H1 (cell line): ENCODE measurements around the gene KLHL35. TPM values are rescaled to one million over a fixed set of nuclear protein-coding genes. Genes with fewer than 3 reads are reported as not detected.

Experiments
- GTF2F1 ChIP-seq: IDR thresholded peaks from 2 replicates; pipeline ENCODE4 v1.6.1; 2012; ENCODE audit warnings: low read depth, low read length, improper control_type of control experiment, borderline replicate concordance
- KDM4A ChIP-seq: IDR thresholded peaks from one replicate; pipeline ENCODE4 v1.7.1; 2012; ENCODE audit warnings: low read depth, mild to moderate bottlenecking, moderate library complexity, low read length, inconsistent platforms; ENCODE audit not compliant: severe bottlenecking
- RBBP5 ChIP-seq: IDR thresholded peaks from 2 replicates; pipeline ENCODE4 v1.7.1; 2012; ENCODE audit warnings: low read depth, mild to moderate bottlenecking, inconsistent platforms, low read length, moderate library complexity, borderline replicate concordance
- polyA plus RNA-seq, 7 experiments: library from polyadenylated mRNA; depleted of rRNA in 3 of 7; stranded (reverse) in 5 of 7; unstranded in 2 of 7; fragments of >200 nt in 5 of 7; fragments of 200-250 nt in 2 of 7; gene quantifications; 1 replicate in 5 of 7; 2 replicates in 1 of 7; 4 replicates in 1 of 7; pipeline versions ENCODE4 v1.2.1 to v1.2.3, GENCODE V29; 2011 to 2013; ENCODE audit warnings: missing spikeins in 2 of 7, mixed read lengths in 2 of 7
- total RNA-seq: library from RNA; stranded (reverse); fragmentation: NEBNext Ultra II Directional; extraction: Animal tissue kit (Norgen Biotek cat#: 25700); gene quantifications from 2 replicates; pipeline ENCODE4 v1.2.1, GENCODE V29; 2021

The KLHL35 gene
- total and polyA plus RNA-seq, 2 of the 8 experiments (the other 6 are each of a cell fraction or from before 2014, with no cell fraction given), result 0.35 to 0.41 TPM

DNA sequence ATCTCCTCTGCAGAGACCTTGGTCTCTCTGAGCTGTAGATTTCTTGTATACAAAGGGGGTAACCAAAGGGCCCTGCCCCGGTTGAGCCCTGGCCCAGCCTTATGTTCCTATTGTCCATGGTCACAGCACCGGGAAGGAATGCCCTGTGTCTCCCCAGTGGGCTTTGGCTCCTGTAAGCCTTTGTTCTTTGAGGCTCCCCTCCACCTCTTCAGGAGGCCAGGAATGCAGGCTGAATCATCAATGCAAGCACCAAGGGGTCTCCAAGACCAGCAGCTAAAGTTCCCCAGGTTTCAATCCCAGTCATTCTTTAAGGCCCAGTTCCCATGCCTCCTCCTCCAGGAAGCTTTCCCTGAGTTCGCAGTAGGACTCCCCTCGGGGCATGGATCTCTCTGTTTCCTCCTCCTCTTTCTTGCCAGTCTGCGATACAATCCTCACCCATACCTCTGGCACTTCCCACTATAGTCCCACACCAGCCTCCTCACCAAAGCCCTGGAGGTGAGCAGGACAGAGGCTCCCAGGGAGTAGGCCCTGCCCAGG lies 29.2 kb upstream of the KLHL35 start (continued):
- peak; percentile 72; the same call in 1 of the 2 replicates for TF ChIP-seq RBBP5
- TF ChIP-seq GTF2F1, result no peak
- no peak for TF ChIP-seq KDM4A
